GM18520 (cell line): Measurements from ENCODE around the gene SHC2.

Source experiments
- ATAC-seq: cut with Tn5 transposase; IDR thresholded peaks from one replicate; pipeline ENCODE4 v1.9.1; 2021; ENCODE audit not compliant: unreplicated experiment

The SHC2 gene, protein sequence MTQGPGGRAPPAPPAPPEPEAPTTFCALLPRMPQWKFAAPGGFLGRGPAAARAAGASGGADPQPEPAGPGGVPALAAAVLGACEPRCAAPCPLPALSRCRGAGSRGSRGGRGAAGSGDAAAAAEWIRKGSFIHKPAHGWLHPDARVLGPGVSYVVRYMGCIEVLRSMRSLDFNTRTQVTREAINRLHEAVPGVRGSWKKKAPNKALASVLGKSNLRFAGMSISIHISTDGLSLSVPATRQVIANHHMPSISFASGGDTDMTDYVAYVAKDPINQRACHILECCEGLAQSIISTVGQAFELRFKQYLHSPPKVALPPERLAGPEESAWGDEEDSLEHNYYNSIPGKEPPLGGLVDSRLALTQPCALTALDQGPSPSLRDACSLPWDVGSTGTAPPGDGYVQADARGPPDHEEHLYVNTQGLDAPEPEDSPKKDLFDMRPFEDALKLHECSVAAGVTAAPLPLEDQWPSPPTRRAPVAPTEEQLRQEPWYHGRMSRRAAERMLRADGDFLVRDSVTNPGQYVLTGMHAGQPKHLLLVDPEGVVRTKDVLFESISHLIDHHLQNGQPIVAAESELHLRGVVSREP

DNA sequence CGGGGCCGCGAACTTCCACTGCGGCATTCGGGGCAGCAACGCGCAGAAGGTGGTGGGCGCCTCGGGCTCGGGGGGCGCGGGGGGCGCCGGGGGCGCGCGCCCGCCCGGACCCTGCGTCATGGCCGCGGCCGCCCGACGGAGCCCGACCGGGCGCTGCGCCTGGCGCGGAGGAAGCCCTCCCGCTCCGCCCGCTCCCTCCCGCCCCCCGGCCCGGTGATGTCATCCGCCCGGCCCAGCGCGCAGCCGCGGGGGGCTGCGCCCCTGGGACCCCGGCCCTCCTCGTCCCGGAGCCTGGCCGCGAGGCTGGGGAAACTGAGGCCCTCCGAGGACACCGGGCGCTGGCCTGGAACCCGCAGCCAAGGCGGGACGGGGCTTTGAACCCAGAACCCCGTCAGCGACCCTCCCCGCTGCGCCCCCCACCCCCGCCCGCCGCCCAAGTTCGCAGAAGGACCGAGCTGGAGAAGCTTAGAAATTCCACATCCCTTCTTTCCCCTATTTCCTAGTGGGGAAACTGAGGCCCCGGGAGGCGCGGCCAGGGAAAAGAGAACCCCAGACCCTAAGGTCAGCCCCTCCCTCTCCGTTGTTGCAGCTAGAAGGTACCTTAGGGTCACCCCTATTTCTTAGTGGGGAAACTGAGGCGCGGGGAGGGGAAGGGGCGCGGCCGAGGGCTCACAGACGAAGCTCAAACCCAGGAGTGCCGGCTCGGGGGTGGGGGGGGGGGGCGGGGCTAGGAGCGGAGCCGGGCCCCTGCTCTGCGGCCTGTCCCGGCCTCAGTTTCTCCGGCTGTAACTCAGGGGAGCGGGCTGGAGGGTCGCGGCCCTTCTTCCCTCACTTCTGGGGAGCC is at the start of gene SHC2:
Gene SHC2 (minus strand): TSS at position 157 of the 844 bp plus-strand sequence. CDS start 37 bp downstream, at position 120.
- no peak for ATAC-seq

DNA sequence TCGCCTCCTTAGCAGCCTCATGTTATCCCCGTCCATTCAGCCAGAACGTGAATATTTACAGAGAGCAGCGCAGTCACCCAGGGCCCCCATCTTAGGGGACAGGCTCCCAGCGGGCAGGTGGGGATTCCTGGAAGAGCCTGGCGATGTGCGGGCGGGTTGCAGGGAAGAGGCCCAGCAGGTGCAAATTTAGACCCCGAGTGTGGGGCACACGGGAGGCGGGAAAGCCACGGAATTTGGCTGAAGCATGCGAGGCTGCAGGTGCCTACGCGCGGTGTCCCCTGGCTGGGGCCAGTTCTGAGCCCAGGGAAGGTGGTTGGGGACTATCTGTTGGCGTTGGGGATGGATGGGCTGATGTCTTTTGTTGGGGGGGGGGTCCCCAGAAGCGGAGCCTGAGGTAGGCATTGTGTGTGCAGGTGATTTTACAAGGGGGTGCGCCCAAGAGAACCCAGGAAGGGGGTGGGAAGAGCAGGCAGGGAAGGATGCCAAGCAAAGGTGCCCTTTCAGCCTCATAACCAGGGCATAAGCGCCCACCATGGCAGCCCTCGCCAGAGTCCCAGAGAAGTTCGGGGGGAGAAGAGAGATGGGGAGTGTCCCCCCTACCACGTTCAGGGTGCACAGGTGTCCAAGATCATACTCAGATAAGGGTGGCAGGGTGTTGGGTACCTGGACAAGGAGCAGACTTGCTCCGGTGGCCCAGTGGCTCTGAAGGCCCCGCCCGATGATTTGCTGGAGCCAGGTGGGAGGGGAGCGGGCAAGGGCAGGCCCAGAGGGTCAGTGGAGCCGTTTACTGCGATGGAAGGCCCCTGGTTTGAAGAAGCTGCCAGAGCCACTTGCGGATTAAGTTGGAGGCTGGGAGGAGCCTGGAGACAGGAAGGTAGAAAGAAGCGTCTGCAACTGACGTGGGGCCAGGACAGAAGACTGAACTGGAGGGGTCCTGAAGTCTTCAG is 47.6 kb upstream of the SHC2 start:
- no peak for ATAC-seq

DNA sequence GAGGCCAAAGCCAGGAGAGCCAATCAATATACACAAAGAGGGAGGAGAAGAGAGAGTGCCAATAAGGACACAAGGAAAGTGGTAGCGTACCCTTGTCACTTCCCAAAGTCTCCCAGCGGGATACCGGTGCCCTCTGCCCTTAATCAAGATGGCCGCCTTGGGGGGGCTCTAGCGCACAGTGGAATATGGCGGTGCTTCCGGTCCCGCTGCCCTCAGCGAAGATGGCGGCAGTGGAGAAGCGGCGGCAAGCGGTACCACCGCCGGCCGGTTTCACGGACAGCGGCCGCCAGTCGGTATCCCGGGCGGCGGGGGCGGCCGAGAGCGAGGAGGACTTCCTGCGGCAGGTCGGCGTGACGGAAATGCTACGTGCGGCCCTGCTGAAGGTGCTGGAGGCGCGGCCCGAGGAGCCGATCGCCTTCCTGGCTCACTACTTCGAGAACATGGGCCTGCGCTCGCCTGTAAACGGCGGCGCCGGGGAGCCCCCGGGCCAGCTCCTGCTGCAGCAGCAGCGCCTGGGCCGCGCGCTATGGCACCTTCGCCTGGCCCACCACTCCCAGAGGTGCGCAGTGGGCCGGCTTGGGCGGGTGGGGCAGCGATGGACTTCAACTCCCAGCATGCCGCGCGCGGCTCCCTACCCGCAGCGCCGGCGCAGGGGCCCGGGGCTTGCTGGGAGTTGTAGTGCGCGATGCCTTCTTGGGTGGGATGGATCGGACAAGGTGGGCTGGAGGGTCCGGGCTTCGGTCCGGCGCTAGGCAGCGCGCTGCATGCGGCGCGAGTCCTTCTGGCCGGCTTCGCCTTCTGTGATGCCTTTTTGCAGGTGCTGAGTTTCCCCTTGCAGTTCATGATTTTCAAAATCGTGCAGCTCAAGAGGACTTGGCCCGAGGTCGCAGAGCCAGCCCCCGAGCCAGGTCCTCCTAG is 46.7 kb upstream of the SHC2 start, which contains the start of gene TPGS1:
Gene TPGS1 (plus strand): TSS at position 212 of the 918 bp plus-strand sequence. CDS start 10 bp downstream, at position 222.
- peak; percentile 33 for ATAC-seq

DNA sequence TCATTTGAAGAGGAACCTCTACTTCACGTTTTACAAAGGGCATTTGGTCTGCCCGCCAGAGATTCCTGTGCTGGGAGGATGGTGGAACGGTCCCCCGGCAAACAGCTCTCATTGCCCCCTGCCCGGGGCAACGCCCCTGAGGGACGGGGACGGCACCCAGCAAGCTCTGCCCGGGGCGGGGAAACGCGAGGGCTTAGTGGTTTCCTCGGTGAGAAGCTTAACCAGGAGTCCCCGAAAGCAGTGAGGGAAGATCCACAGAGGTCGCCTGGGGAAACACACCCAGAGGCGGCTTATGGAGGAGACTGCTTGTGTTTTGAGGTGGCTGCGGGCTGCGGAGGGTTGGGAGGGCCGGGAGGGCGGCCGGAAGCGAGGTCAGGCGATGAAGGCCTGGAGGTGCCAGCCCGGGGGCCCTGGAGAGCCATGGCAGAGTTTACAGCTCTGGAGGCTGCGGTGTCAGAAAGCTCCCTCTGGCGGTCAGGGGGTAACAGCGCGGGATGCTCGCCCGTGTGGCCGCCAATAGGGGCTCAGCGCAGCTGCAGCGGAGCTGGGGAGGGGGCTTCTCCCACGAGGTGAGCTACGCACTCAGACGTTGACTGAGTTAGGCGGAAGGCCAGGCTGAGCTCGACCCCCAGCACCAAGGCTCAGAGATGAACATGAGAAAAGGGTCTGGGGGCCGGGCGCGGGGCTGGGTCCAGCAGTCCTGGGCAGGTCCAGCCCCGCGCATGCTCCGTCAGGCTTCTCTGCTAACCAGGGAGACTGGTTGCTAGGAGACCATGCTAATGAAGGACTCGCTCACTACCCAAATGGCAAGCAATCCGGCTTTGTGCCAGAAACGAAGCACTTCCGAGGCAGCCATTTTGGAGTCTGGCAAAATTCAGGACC is 45.8 kb upstream of the SHC2 start:
- ATAC-seq, result peak; percentile 61

DNA sequence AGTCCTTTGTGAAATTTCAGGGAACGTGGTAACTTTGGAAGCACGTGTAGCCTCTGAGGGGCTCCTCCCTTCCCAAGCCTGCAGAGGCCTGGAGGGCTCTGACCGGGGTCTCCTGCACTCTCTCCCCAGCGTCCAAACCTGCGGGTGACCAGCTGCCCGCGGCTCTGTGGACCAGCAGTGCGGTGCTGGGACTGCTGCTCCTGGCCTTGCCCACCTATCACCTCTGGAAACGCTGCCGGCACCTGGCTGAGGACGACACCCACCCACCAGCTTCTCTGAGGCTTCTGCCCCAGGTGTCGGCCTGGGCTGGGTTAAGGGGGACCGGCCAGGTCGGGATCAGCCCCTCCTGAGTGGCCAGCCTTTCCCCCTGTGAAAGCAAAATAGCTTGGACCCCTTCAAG is 43.8 kb upstream of the SHC2 start:
- ATAC-seq, result no peak

DNA sequence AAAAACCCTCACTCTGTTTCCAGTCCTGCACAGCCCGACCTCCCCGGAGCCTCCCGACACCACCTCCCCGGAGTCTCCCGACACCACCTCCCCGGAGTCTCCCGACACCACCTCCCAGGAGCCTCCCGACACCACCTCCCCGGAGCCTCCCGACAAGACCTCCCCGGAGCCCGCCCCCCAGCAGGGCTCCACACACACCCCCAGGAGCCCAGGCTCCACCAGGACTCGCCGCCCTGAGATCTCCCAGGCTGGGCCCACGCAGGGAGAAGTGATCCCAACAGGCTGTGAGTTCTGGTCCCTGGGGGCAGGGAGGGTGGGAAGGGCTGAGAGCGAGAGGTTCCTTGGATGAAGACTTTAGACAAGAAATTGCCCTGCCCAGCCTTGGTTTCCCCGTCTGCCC is 40.8 kb upstream of the SHC2 start:
- no peak for ATAC-seq

DNA sequence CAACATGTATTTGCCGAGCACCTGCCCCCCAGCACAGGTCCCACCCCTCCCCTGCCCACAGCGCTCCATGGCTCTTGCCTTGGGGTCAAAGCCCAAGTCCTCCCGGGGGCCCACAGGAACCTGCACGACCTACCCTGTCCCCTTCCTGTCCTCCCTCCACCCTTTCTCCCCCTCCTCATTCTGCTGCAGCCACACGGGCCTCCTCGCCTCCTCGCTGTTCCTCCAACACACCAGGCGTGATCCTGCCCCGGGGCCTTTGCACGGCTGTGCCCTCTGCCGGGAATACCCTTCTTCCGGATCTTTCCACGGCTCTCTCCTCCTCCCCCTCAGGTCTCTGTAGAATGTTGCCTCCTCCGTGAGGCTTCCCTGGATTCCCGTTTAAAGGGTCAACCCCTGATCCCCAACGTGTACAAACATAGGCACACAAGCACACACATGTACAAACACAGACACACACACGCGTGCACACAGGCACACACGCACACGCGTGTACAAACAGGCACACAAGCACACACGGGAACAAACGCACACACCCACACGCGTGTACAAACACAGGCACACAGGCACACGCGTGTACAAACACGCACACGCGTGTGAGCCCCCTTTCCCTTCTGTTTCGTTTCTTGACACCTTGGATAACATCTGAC is 38.3 kb upstream of the SHC2 start:
- no peak for ATAC-seq

DNA sequence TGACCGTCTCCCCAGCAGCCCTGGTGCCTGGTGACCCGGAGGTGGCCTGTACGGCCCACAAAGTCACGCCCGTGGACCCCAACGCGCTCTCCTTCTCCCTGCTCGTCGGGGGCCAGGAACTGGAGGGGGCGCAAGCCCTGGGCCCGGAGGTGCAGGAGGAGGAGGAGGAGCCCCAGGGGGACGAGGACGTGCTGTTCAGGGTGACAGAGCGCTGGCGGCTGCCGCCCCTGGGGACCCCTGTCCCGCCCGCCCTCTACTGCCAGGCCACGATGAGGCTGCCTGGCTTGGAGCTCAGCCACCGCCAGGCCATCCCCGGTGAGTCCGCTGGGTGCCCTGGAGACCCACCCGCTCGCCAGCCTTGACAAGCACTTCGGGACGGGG is 37.7 kb upstream of the SHC2 start:
- ATAC-seq, result no peak

DNA sequence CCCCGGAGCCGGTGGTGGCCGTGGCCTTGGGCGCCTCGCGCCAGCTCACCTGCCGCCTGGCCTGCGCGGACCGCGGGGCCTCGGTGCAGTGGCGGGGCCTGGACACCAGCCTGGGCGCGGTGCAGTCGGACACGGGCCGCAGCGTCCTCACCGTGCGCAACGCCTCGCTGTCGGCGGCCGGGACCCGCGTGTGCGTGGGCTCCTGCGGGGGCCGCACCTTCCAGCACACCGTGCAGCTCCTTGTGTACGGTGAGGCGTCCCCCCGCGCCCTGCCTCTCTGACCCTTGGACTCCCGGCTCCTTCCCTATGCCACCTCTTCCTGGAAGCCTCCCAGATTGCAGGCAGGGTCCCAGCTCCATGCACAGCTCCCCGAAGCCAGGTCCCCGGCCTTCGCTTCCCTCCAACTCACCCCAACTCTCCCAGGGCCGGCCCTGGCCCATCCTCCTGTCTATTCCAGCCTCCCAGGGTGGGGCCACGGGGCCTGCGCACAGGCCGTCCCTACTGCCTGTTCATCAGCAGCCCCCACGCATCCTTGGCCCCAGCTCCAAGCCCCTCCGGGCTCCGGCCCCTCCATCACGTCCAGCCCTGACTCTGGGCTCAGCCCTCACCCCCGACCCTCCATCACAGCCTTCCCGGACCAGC is 37.2 kb upstream of the SHC2 start:
- ATAC-seq, result no peak

DNA sequence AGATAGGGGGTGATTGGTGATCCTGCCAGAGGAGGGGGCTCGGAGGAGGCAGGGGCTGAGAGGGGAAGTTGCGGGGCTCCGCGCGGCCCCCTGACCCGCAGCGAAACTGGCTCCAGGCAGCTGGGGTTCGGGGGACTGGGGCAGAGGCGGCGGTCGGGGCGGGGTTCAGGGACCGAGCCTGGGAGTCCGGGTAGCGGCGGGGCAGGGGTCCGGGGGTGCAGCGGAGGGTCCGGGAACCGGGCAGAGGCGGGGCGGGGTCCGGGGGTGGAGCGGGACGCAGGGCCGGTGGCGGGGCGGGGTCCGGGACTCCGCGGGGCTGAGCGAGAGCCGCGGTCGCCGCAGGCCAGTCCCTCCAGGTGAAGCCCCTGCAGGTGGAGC is 36.6 kb upstream of the SHC2 start:
- ATAC-seq, result no peak

DNA sequence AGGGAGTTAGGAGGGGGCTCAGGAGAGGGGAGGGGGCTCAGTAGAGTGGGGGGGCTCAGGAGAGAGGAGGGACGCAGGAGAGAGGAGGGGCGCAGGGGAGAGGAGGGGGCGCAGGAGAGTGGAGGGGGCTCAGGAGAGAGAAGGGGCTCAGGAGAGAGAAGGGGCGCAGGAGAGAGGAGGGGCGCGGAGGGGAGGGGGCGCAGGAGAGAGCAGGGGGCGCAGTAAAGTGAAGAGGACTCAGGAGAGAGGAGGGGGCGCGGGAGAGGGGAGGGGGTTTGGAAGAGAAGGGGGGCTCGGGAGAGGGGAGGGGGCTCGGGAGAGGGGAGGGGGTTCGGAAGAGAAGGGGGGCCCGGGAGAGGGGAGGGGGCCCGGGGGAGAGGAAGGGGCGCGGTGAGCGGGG is 36.2 kb upstream of the SHC2 start:
- no peak for ATAC-seq

DNA sequence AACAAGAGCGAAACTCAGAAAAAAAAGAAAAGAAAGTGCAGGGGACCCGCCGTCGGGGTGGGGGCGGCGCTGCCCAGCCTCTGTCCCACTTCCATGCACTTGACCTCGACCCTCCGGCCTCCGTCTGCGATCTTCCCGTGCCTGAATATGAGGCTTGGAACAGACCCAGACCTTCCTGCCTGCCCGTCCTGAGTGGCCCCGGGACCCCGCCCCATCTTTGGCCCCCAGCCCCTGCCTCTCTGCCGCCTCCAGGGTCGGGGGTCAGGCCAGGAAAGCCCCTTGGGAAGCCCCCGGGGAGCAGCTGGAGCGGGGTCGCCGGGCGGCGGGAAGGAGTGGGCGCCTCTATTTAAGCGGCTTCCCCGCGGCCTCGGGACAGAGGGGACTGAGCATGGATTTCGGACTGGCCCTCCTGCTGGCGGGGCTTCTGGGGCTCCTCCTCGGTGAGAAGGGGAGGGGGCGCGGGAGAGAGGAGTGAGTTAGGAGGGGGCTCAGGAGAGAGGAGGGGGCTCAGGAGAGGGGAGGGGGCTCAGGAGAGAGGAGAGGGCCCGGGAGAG is 35.4 kb upstream of the SHC2 start, which contains the start of gene MADCAM1:
Gene MADCAM1 (plus strand): TSS at position 375 of the 554 bp plus-strand sequence. CDS start 14 bp downstream, at position 389.
- no peak for ATAC-seq

DNA sequence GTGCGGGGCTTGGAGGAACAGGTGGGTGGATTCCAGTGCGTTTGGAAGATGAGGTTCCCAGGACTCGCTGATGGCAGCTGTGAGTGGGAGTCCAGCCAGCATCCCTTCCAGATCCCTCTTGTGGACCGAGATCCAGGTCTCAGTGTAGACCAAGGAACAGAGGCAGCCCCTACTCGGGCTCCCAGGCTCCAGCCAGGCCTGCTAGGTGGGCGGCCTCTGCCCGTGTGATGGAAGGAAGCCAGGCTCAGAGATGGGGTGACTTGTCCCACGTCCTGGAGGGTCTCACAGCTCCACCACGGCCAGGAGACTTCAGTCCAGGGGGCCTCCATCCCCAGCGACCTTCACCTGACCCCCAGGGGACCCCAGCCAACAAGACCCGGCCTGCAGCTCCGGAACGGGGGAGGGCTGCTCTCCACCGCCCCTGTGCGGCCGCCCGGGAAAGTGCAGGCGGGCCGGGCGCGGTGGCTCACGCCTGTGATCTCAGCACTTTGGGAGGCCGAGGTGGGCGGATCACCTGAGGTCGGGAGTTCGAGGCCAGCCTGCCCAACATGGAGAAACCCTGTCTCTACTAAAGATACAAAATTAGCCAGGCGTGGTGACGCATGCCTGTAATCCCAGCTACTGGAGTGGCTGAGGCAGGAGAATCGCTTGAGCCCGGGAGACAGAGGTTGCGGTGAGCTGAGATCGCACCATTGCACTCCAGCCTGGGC is 34.7 kb upstream of the SHC2 start:
- ATAC-seq, result no peak

DNA sequence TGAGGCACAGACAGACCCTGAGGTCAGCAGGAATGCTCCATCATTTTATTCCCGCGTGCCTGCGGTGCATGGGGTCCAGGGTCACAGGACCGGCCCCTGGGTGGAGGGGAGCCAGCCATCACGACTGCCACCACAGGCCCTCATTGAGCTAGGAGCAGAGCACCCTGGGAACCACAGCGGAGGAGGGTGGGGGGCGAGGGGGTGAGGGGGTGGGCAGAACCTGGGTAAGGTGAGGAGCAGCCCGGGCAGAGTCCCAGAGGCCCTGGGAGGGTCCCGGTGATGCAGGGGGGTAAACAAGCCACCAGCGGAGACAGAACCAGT is 34.2 kb upstream of the SHC2 start:
- no peak for ATAC-seq

DNA sequence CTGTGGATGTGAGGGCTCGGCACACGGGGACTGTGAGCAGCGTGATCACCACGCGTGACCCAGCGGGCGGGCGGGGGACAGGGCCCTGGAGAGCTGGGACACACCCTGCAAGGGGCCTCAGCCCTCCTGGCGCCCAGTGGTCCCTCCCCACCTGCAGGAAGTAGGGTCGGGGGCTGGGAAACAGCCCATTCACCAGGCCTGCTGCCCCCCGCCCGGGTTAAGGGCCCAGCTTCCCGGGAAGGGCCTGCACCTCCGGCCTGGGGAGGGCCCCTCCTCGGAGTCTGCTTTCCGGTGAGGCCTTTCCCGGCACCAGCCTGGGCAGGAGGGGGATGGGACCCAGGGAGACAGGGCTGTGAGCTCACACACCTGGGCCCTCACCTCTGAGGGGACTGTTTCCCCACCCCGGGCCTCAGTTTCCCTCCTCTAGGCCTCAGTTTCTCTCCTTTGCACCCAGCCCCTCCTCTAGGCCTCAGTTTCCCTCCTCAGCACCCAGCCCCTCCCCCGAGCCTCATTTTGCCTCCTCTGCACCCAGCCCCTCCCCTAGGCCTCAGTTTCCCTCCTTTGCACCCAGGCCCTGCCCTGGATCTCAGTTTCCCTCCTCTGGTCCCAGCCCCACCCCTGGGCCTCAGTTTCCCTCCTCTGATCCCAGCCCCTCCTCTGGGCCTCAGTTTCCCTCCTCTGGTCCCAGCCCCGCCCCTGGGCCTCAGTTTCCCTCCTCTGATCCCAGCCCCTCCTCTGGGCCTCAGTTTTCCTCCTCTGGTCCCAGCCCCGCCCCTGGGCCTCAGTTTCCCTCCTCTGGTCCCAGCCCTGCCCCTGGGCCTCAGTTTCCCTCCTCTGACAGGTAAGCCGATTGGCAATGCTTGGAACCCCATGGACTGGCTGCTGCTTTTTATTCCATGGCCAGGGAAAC is 33.6 kb upstream of the SHC2 start:
- no peak for ATAC-seq
